GM18526 (cell line): ENCODE results near the gene TROAP.

Source experiments
- POLR2A ChIP-seq: IDR thresholded peaks from 3 replicates; pipeline ENCODE4 v1.6.1; 2011; ENCODE audit not compliant: insufficient read length; ENCODE audit errors: extremely low read depth

TROAP gene

GRCh38 chr12:49336645-49337584 lies 13.9 kb downstream of the TROAP start, which contains the start of gene C1QL4:
TSS of gene C1QL4 (minus strand) at chr12:49337188. CDS start at chr12:49336477, 711 bp downstream.
- TF ChIP-seq POLR2A: no peak

GRCh38 chr12:49338830-49339463 lies 15.9 kb downstream of the TROAP start:
- TF ChIP-seq POLR2A: no peak

GRCh38 chr12:49339464-49339861 lies 16.4 kb downstream of the TROAP start:
- no peak for TF ChIP-seq POLR2A

- no peak for TF ChIP-seq POLR2A
These were observed 17.2 kb downstream of the TROAP start for GRCh38 chr12:49340095-49340870.

- TF ChIP-seq POLR2A: no peak
These were observed 18.1 kb downstream of the TROAP start for GRCh38 chr12:49340971-49341776.

- no peak for TF ChIP-seq POLR2A
These were observed 18.7 kb downstream of the TROAP start for GRCh38 chr12:49341777-49342065.

- TF ChIP-seq POLR2A: no peak
These were observed 19.2 kb downstream of the TROAP start for GRCh38 chr12:49342066-49342913.

- no peak for TF ChIP-seq POLR2A
These were observed 20.1 kb downstream of the TROAP start for GRCh38 chr12:49342914-49343731.

GRCh38 chr12:49344486-49345050 lies 21.5 kb downstream of the TROAP start:
- no peak for TF ChIP-seq POLR2A

- no peak for TF ChIP-seq POLR2A
These were observed 22.2 kb downstream of the TROAP start for GRCh38 chr12:49345051-49345824.

GRCh38 chr12:49345825-49346658 lies 23.0 kb downstream of the TROAP start:
- no peak for TF ChIP-seq POLR2A

GRCh38 chr12:49346659-49347310 lies 23.7 kb downstream of the TROAP start, which contains the start of gene DNAJC22:
TSS of gene DNAJC22 (plus strand) at chr12:49346888. CDS start at chr12:49348873, 1,985 bp downstream.
- TF ChIP-seq POLR2A: no peak
